CD14-positive monocyte (primary cell): ENCODE data around the gene APH1B. TPM values are rescaled to one million over a fixed set of nuclear protein-coding genes. Genes with fewer than 3 reads are reported as not detected.

Source experiments
- DNase-seq, 3 donors: peaks; one replicate each; pipeline ENCODE4 v3.0.0-alpha.2; 2011 to 2022
- H2AFZ ChIP-seq: 2 replicates; pipeline ENCODE4 v1.6.0; 2012; ENCODE audit warnings: mild to moderate bottlenecking, low read depth, low read length, inconsistent platforms; ENCODE audit not compliant: insufficient read depth, poor library complexity, severe bottlenecking
- H3K27ac ChIP-seq, 2 donors: 1 replicate in 1 of 2; 2 replicates in 1 of 2; pipeline ENCODE4 v1.5.1; 2012 to 2013; ENCODE audit warnings: low read length in 2 of 2, control low read depth in 1 of 2, inconsistent platforms in 1 of 2, low read depth in 1 of 2, mild to moderate bottlenecking in 1 of 2
- H3K27me3 ChIP-seq, 2 donors: one replicate each; pipeline versions ENCODE4 v1.6.0 to v1.6.1; 2011 to 2013; ENCODE audit warnings: low read length in 2 of 2; ENCODE audit not compliant: control insufficient read depth in 2 of 2, insufficient read depth in 2 of 2
- H3K36me3 ChIP-seq, 2 donors: replicated peaks in 1 of 2; 1 replicate in 1 of 2; 2 replicates in 1 of 2; pipeline versions ENCODE4 v1.5.1 to v1.6.1; 2012 to 2013; ENCODE audit warnings: low read length in 2 of 2, control low read depth in 1 of 2, inconsistent platforms in 1 of 2, mild to moderate bottlenecking in 1 of 2; ENCODE audit not compliant: insufficient read depth in 2 of 2, control insufficient read depth in 1 of 2
- H3K4me1 ChIP-seq, 2 donors: 1 replicate in 1 of 2; 2 replicates in 1 of 2; pipeline versions ENCODE4 v1.5.1 to v1.6.1; 2012 to 2013; ENCODE audit warnings: low read length in 2 of 2, control low read depth in 1 of 2, inconsistent platforms in 1 of 2, mild to moderate bottlenecking in 1 of 2, moderate library complexity in 1 of 2; ENCODE audit not compliant: insufficient read depth in 2 of 2, control insufficient read depth in 1 of 2
- H3K4me2 ChIP-seq: replicated peaks from 2 replicates; pipeline ENCODE3; 2012; ENCODE audit warnings: low read length, moderate library complexity, mild to moderate bottlenecking; ENCODE audit not compliant: poor library complexity, severe bottlenecking; ENCODE audit errors: extremely low read depth
- H3K4me3 ChIP-seq, 3 experiments: fragments of 200-600 bp in 1 of 3; sonication (generic) in 1 of 3; replicated peaks in 1 of 3; 1 replicate in 2 of 3; 2 replicates in 1 of 3; pipeline ENCODE4 v1.5.1; 2011 to 2013; ENCODE audit warnings: low read length in 3 of 3, mild to moderate bottlenecking in 3 of 3, control low read depth in 2 of 3, low read depth in 2 of 3, inconsistent platforms in 1 of 3, moderate library complexity in 1 of 3
- H3K79me2 ChIP-seq: 2 replicates; pipeline ENCODE4 v1.6.0; 2012; ENCODE audit warnings: mild to moderate bottlenecking, control low read depth, inconsistent platforms, low read length, moderate library complexity; ENCODE audit not compliant: insufficient read depth
- H3K9ac ChIP-seq: 2 replicates; pipeline ENCODE4 v1.6.0; 2017; ENCODE audit warnings: low read length, mild to moderate bottlenecking; ENCODE audit not compliant: insufficient read depth, poor library complexity, severe bottlenecking
- H3K9me3 ChIP-seq, 2 donors: replicated peaks in 1 of 2; 1 replicate in 1 of 2; 2 replicates in 1 of 2; pipeline versions ENCODE4 v1.5.1 to v1.6.1; 2012 to 2013; ENCODE audit warnings: low read length in 2 of 2, control low read depth in 1 of 2; ENCODE audit not compliant: control insufficient read depth in 1 of 2, insufficient read depth in 1 of 2
- H4K20me1 ChIP-seq: 2 replicates; pipeline ENCODE4 v1.6.0; 2012; ENCODE audit warnings: mild to moderate bottlenecking, low read length, control low read depth, moderate library complexity; ENCODE audit not compliant: insufficient read depth
- H3K27ac Mint-ChIP-seq, 7 donors: one replicate each; pipeline ENCODE4 v1.8.0; 2020; ENCODE audit warnings: mild to moderate bottlenecking in 7 of 7, mixed read lengths in 7 of 7, moderate library complexity in 6 of 7, inconsistent platforms in 2 of 7
- H3K27me3 Mint-ChIP-seq, 3 donors: one replicate each; pipeline ENCODE4 v1.8.0; 2021 to 2022; ENCODE audit warnings: low read depth in 3 of 3, mild to moderate bottlenecking in 3 of 3, mixed read lengths in 3 of 3, moderate library complexity in 3 of 3, inconsistent platforms in 1 of 3
- H3K36me3 Mint-ChIP-seq, 2 donors: one replicate each; pipeline ENCODE4 v1.8.0; 2020; ENCODE audit warnings: mixed read lengths in 2 of 2, inconsistent platforms in 1 of 2, mild to moderate bottlenecking in 1 of 2
- H3K4me1 Mint-ChIP-seq: one replicate; pipeline ENCODE4 v1.8.0; 2020; ENCODE audit warnings: mild to moderate bottlenecking, mixed read lengths
- H3K4me3 Mint-ChIP-seq, 2 donors: one replicate each; pipeline ENCODE4 v1.8.0; 2020; ENCODE audit warnings: mild to moderate bottlenecking in 2 of 2, mixed read lengths in 2 of 2, moderate library complexity in 1 of 2
- H3K9me3 Mint-ChIP-seq, 7 donors: one replicate each; pipeline ENCODE4 v1.8.0; 2020 to 2022; ENCODE audit warnings: mixed read lengths in 7 of 7, mild to moderate bottlenecking in 6 of 7, moderate library complexity in 6 of 7, inconsistent platforms in 2 of 7
- whole genome bisulfite sequencing: methylation state at CpG from one replicate; pipeline ENCODE4 v1.1.5; 2013; ENCODE audit warnings: missing lambda C conversion rate; ENCODE audit not compliant: insufficient coverage; 5-methylcytosine and 5-hydroxymethylcytosine counted together
- intact Hi-C, 2 donors: fragments of 100-400 bp; cut with micrococcal nuclease; formaldehyde crosslinking; loops; one replicate each; pipeline versions ENCODE4 v1.15.0 to v1.15.1; 2023
- polyA plus RNA-seq, 3 donors: library from polyadenylated mRNA; depleted of rRNA in 1 of 3; unstranded in 2 of 3; stranded (reverse) in 1 of 3; fragments of 300-500 nt in 2 of 3; fragments of >200 nt in 1 of 3; fragmentation: Illumina TruSeq in 2 of 3; gene quantifications; 1 replicate in 2 of 3; 2 replicates in 1 of 3; pipeline ENCODE4 v1.2.3, GENCODE V29; 2012 to 2021
- TF ChIP-seq, protein P1 (sequence below): fragments of 200-600 bp; IDR thresholded peaks from one replicate; pipeline ENCODE4 v1.8.0; 2022; ENCODE audit warnings: antibody characterized with exemption, mild to moderate bottlenecking

APH1B gene
- polyA plus RNA-seq, 3 donors: 13.6 to 57.1 (median 54.8) TPM

DNA sequence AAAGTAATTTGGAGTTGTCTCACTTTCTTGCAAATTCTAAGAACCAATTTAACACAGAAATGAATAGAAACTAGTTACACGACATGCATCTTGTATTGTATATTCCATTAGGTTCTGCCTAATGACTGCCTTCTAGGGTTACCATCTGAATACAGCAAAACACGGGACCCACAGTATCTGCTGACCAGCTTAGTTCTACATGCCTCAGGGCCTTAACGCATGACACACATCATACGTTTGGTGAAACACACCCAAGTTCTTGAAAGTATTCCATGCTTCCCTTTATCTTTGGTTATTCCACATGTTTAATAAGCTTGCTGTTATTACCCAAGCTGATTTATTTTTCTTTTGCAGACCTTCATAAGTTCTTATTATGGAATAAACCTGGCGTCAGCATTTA lies 27.9 kb downstream of the APH1B start:
- H3K36me3 ChIP-seq: peaks cover 54 to 74% of the 10 kb centered on the region in 2 donors
- H3K4me3 Mint-ChIP-seq: no peak overlapping the region
- TF ChIP-seq, protein P1, sequence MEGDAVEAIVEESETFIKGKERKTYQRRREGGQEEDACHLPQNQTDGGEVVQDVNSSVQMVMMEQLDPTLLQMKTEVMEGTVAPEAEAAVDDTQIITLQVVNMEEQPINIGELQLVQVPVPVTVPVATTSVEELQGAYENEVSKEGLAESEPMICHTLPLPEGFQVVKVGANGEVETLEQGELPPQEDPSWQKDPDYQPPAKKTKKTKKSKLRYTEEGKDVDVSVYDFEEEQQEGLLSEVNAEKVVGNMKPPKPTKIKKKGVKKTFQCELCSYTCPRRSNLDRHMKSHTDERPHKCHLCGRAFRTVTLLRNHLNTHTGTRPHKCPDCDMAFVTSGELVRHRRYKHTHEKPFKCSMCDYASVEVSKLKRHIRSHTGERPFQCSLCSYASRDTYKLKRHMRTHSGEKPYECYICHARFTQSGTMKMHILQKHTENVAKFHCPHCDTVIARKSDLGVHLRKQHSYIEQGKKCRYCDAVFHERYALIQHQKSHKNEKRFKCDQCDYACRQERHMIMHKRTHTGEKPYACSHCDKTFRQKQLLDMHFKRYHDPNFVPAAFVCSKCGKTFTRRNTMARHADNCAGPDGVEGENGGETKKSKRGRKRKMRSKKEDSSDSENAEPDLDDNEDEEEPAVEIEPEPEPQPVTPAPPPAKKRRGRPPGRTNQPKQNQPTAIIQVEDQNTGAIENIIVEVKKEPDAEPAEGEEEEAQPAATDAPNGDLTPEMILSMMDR: no peak

DNA sequence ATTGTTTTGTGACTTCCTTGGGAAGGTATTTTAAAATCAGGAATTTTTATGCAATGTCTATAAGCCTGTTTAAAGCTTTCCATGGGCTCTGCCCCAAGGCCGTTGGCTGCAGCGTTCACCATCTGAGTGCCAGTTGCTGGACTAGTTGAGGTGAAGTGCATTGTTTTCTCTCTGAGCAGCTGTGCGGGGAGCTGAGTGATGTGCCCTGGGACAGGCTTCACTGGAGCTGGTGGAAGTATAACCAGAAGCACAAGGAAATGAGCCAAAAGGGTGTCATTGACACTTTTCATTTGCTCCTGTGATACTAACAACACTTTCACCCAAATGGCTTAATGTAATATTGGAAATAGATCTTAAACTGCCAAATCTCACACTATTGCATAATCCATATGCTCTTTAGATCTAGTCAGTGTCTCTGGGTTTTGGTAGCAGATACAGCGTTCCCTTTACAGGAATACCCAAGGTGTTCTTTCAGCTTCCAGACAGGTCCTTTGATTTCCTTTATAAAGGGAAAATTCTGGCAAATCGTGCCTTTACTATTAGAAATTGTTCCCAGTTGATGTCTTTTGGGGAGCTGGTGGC lies 29.2 kb downstream of the APH1B start:
- peaks cover 54 to 56% of the 10 kb centered on the region in 2 donors for H3K36me3 Mint-ChIP-seq
- H3K27ac ChIP-seq: no peak overlapping the region
- no peak overlapping the region for H3K4me2 ChIP-seq
- intact Hi-C loops: no loop called here
- H2AFZ ChIP-seq: no peak overlapping the region
- H3K4me1 ChIP-seq: no peaks in the 10 kb centered on the region
- TF ChIP-seq, protein P1: no peak
- H3K9ac ChIP-seq: no peak overlapping the region
- WGBS: 95% methylated on average over 2 of the region's 5 CpGs
- H4K20me1 ChIP-seq: no peaks in the 10 kb centered on the region
- no peak overlapping the region for H3K4me3 Mint-ChIP-seq
- DNase-seq: no peak
- no peaks in the 10 kb centered on the region for H3K9me3 Mint-ChIP-seq
- H3K79me2 ChIP-seq: no peaks in the 10 kb centered on the region
- H3K4me3 ChIP-seq: no peak overlapping the region
- H3K27me3 ChIP-seq: no peaks in the 10 kb centered on the region
- H3K9me3 ChIP-seq: no peaks in the 10 kb centered on the region
- no peak overlapping the region for H3K27ac Mint-ChIP-seq
- H3K27me3 Mint-ChIP-seq: peaks cover 0 to 2% (median 0%) of the 10 kb centered on the region in 3 donors
- peaks cover 49 to 61% of the 10 kb centered on the region in 2 donors for H3K36me3 ChIP-seq
- no peaks in the 10 kb centered on the region for H3K4me1 Mint-ChIP-seq

More for the DNA sequence above, 27.9 kb downstream of the APH1B start:
- intact Hi-C loops: no loop called here
- Histone ChIP-seq H3K27ac (no peak overlapping the region), H3K79me2 (no peaks in the 10 kb centered on the region), H3K4me2 (no peak overlapping the region), H3K9ac (no peak overlapping the region), H2AFZ (no peak overlapping the region), H4K20me1 (no peaks in the 10 kb centered on the region), H3K27me3 (no peaks in the 10 kb centered on the region), H3K4me3 (no peak overlapping the region), H3K4me1 (no peaks in the 10 kb centered on the region), H3K9me3 (no peaks in the 10 kb centered on the region)
- Mint-ChIP-seq H3K27me3 (no peaks in the 10 kb centered on the region), H3K27ac (no peak overlapping the region), H3K9me3 (no peaks in the 10 kb centered on the region), H3K36me3 (peaks cover 61 to 65% of the 10 kb centered on the region in 2 donors), H3K4me1 (no peaks in the 10 kb centered on the region)
- WGBS: 100% methylated on average over 5 of the region's 5 CpGs
- DNase-seq: no peak
